ENCODE measurements around the gene EYA4. TPM values are rescaled to one million over a fixed set of nuclear protein-coding genes. Genes with fewer than 3 reads are reported as not detected.

EYA4 gene
- total RNA-seq, 2 experiments from 2014 or later: not detected

GRCh38 chr6:133286765-133287164, 45.6 kb downstream of the EYA4 start:
- no peak for DNase-seq
- no peaks in the 10 kb centered on the region for H3K36me3 Mint-ChIP-seq
- no peaks in the 10 kb centered on the region for H3K27me3 Mint-ChIP-seq
- no peaks in the 10 kb centered on the region for H3K9me3 Mint-ChIP-seq (ENCODE audit: low read depth)
- no peak overlapping the region for H3K27ac Mint-ChIP-seq
- CTCF ChIA-PET: no interaction called here
- no peak overlapping the region for H3K4me3 Mint-ChIP-seq
- no peak for ATAC-seq
- no peaks in the 10 kb centered on the region for H3K4me1 Mint-ChIP-seq

- Mint-ChIP-seq H3K36me3 (no peaks in the 10 kb centered on the region), H3K4me1 (no peaks in the 10 kb centered on the region), H3K9me3 (ENCODE audit: low read depth) (no peaks in the 10 kb centered on the region), H3K27me3 (no peaks in the 10 kb centered on the region), H3K27ac (no peak overlapping the region), H3K4me3 (no peak overlapping the region)
- CTCF ChIA-PET: no interaction called here
- ATAC-seq: no peak
- no peak for DNase-seq
Measured at GRCh38 chr6:133288662-133289061, 47.5 kb downstream of the EYA4 start.

- no peaks in the 10 kb centered on the region for H3K27me3 Mint-ChIP-seq
- no peak for ATAC-seq
- CTCF ChIA-PET: no interaction called here
Measured at GRCh38 chr6:133289733-133290306, 48.7 kb downstream of the EYA4 start.

DNA sequence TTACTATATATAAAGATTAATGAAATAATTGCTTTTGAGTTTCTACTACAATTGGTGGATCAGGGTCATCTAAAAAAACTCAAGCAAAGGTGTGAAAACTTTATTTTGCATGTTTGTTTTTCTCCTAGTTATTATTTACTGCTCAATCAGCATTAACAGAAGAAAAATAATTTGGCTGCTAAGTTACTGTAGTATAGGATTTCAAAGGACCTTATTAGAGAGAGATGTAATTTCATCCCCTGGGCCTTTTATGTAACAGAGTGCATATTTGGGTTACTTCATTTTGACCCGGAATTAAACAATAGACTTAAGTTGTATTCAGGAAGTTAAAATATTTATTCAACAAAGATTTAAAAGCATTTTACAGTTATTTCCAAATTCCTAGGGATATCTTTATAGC, 49.8 kb downstream of the EYA4 start:
- CTCF ChIA-PET: no interaction called here
- no peaks in the 10 kb centered on the region for H3K4me1 Mint-ChIP-seq
- H3K27ac Mint-ChIP-seq: no peak overlapping the region
- ATAC-seq (no peak), DNase-seq (no peak)
- H3K4me3 Mint-ChIP-seq: no peak overlapping the region
- H3K27me3 Mint-ChIP-seq: no peaks in the 10 kb centered on the region
- H3K36me3 Mint-ChIP-seq: no peaks in the 10 kb centered on the region
- H3K9me3 Mint-ChIP-seq (ENCODE audit: low read depth): no peaks in the 10 kb centered on the region

More at GRCh38 chr6:133289733-133290306, 48.7 kb downstream of the EYA4 start:
- Mint-ChIP-seq H3K4me1 (no peaks in the 10 kb centered on the region), H3K36me3 (no peaks in the 10 kb centered on the region), H3K9me3 (ENCODE audit: low read depth) (no peaks in the 10 kb centered on the region), H3K27ac (no peak overlapping the region), H3K4me3 (no peak overlapping the region)
- no peak for DNase-seq

DNA sequence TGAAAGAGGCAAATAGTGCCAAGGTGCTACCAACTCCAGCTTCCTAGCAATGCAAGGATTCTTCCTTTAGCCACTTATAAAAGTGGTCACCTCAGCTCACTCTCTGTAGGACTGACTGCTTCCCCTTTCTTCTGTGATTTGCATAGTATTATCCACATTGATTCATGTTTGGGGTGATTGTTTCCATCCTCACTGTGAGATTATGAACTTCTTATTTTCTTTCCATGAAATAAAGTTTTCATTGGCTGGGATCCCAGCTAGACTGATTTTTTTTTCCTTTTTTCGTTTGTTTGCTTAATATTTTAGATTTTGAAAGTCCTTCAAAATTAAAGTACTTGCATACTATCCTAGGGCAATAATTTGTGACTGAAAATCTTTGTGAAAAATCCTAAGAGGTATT, 50.5 kb downstream of the EYA4 start:
- CTCF ChIA-PET: no interaction called here
- ATAC-seq (no peak), DNase-seq (no peak)
- H3K27me3 Mint-ChIP-seq: no peaks in the 10 kb centered on the region
- H3K4me1 Mint-ChIP-seq: no peaks in the 10 kb centered on the region
- no peak overlapping the region for H3K27ac Mint-ChIP-seq
- H3K9me3 Mint-ChIP-seq (ENCODE audit: low read depth): no peaks in the 10 kb centered on the region
- H3K4me3 Mint-ChIP-seq: no peak overlapping the region
- no peaks in the 10 kb centered on the region for H3K36me3 Mint-ChIP-seq

DNA sequence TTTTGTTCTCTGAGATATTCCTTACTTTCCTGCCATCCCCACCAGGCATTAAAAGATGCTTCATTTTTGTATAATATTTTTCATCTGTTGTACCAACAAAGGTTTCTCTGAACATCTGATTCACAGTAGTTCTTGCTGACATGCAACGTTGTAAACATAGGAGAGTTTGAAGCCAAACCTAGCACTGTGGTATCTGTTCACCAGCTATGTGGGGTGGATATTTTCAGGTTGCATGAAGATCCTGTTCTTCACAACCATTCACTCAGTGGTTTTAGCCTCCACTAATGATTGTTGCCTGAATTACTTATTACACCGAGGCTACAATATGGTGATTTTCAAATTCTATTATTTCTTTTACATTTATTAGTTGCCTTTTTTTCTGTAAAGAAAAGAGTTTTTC, 56.5 kb downstream of the EYA4 start:
- Mint-ChIP-seq H3K27me3 (no peaks in the 10 kb centered on the region), H3K4me1 (no peaks in the 10 kb centered on the region)

GRCh38 chr6:133298335-133298734, 57.2 kb downstream of the EYA4 start:
- Mint-ChIP-seq H3K4me3 (no peak overlapping the region), H3K4me1 (no peaks in the 10 kb centered on the region), H3K27me3 (no peaks in the 10 kb centered on the region), H3K36me3 (no peaks in the 10 kb centered on the region), H3K9me3 (ENCODE audit: low read depth) (no peaks in the 10 kb centered on the region), H3K27ac (no peak overlapping the region)
- no peak for ATAC-seq
- CTCF ChIA-PET: no interaction called here
- DNase-seq: no peak

More for the DNA sequence above, 56.5 kb downstream of the EYA4 start:
- Mint-ChIP-seq H3K27ac (no peak overlapping the region), H3K9me3 (ENCODE audit: low read depth) (no peaks in the 10 kb centered on the region), H3K36me3 (no peaks in the 10 kb centered on the region), H3K4me3 (no peak overlapping the region)
- CTCF ChIA-PET: no interaction called here
- no peak for ATAC-seq
- DNase-seq: no peak

GRCh38 chr6:133298801-133299200, 57.6 kb downstream of the EYA4 start:
- H3K27me3 Mint-ChIP-seq: no peaks in the 10 kb centered on the region
- CTCF ChIA-PET: no interaction called here
- no peak overlapping the region for H3K27ac Mint-ChIP-seq
- H3K4me1 Mint-ChIP-seq: no peaks in the 10 kb centered on the region
- no peak for ATAC-seq
- H3K4me3 Mint-ChIP-seq: no peak overlapping the region
- no peak for DNase-seq
- no peaks in the 10 kb centered on the region for H3K36me3 Mint-ChIP-seq
- no peaks in the 10 kb centered on the region for H3K9me3 Mint-ChIP-seq (ENCODE audit: low read depth)

DNA sequence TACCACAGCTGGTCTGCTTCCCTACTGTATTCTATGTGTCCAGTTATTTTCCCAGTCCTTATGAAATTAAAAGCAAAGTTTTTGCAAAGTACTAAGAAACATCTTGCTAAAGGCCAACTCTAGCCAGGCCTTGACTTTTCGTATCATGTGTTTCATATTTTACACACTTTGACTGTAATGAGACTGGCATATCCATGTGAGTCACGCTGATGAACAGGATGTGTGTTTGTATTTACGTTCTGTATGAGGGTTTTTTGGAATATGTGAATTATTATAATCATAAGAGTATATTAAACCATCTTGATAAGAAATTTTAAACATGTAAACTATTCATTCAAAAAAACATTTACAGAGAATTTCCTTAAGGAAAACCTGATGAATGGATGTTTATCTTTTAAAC, 59.7 kb downstream of the EYA4 start:
- Mint-ChIP-seq H3K27ac (no peak overlapping the region), H3K36me3 (no peaks in the 10 kb centered on the region), H3K9me3 (ENCODE audit: low read depth) (no peaks in the 10 kb centered on the region), H3K27me3 (no peaks in the 10 kb centered on the region), H3K4me1 (no peaks in the 10 kb centered on the region), H3K4me3 (no peak overlapping the region)
- CTCF ChIA-PET: no interaction called here
- DNase-seq: no peak
- no peak for ATAC-seq

DNA sequence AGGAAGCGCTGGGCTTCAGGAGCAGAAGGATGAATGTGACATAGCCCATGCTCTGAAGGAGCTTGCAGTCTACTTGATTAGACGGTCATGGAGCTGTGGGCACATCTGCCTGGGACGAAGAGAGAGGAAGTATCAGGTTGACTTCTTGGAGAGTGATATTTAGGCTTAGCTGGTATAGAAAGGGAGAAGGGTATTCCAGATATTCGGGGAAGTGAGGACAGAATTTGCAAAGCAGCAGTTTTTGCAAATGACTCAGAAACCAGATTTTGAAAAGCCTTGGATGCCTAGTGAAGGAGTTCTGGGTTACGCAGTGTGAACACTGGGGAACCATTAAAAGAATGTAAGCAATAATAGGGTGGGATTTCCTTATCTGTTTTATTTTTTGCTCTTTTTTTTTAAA, 60.7 kb downstream of the EYA4 start:
- Mint-ChIP-seq H3K9me3 (ENCODE audit: low read depth) (no peaks in the 10 kb centered on the region), H3K4me1 (no peaks in the 10 kb centered on the region), H3K36me3 (no peaks in the 10 kb centered on the region), H3K4me3 (no peak overlapping the region), H3K27me3 (no peaks in the 10 kb centered on the region), H3K27ac (no peak overlapping the region)
- CTCF ChIA-PET: no interaction called here
- ATAC-seq (no peak), DNase-seq (no peak)

DNA sequence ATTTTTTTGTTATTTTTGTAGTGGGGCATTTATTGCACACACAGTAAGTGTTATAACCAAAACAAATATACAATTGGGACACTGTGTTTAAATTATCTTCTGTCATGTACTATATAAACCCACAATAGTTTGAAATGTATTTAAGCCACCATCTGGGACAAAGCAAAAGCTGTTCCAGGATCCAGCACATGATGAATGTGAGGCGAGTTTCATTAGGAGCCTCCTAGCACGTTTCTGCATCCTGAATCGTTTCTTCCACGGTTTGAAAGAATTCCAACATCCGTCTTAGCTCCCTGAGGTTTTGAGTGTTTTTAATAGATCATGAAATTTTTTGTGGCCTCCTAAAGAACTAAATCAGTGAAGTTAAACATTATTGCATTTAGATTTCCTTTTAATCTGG, 65.8 kb downstream of the EYA4 start:
- Mint-ChIP-seq H3K36me3 (no peaks in the 10 kb centered on the region), H3K27ac (no peak overlapping the region), H3K27me3 (no peaks in the 10 kb centered on the region), H3K4me3 (no peak overlapping the region), H3K9me3 (ENCODE audit: low read depth) (no peaks in the 10 kb centered on the region), H3K4me1 (no peaks in the 10 kb centered on the region)
- CTCF ChIA-PET: no interaction called here
- DNase-seq: no peak
- ATAC-seq: no peak

- no peaks in the 10 kb centered on the region for H3K9me3 Mint-ChIP-seq (ENCODE audit: low read depth)
- DNase-seq: no peak
- no peak for ATAC-seq
- no peaks in the 10 kb centered on the region for H3K4me1 Mint-ChIP-seq
- no peaks in the 10 kb centered on the region for H3K27me3 Mint-ChIP-seq
- H3K36me3 Mint-ChIP-seq: no peaks in the 10 kb centered on the region
- CTCF ChIA-PET: no interaction called here
- no peak overlapping the region for H3K27ac Mint-ChIP-seq
- no peak overlapping the region for H3K4me3 Mint-ChIP-seq
Measured at GRCh38 chr6:133309579-133309978, 68.4 kb downstream of the EYA4 start.

- Mint-ChIP-seq H3K36me3 (no peaks in the 10 kb centered on the region), H3K9me3 (ENCODE audit: low read depth) (no peaks in the 10 kb centered on the region), H3K4me3 (no peak overlapping the region), H3K27me3 (no peaks in the 10 kb centered on the region), H3K27ac (no peak overlapping the region), H3K4me1 (no peaks in the 10 kb centered on the region)
- DNase-seq (no peak), ATAC-seq (no peak)
- CTCF ChIA-PET: no interaction called here
Measured at GRCh38 chr6:133312006-133312405, 70.8 kb downstream of the EYA4 start.

DNA sequence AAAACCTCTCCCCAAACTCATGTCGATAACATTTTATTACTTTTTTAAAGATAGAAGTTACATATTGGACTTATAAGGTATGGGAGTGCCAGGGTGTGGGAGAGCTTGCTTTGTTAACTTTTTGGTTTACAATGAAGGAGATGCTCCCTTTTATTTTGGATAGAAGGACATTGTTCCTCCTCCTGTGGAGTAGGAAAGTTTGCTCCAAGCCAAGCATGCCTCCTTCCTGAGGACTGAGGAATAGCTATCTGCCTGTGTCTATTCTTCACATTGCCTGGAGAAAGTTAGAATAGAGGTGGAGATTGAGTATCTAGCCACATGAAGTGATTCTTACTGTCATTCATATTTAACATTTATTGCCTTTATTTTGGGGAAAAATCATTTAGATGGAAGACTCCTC, 71.9 kb downstream of the EYA4 start:
- no peak for ATAC-seq
- Mint-ChIP-seq H3K27ac (no peak overlapping the region), H3K4me3 (no peak overlapping the region), H3K9me3 (ENCODE audit: low read depth) (no peaks in the 10 kb centered on the region), H3K4me1 (no peaks in the 10 kb centered on the region), H3K36me3 (no peaks in the 10 kb centered on the region), H3K27me3 (no peaks in the 10 kb centered on the region)
- DNase-seq: no peak
- CTCF ChIA-PET: no interaction called here

GRCh38 chr6:133314947-133315346, 73.8 kb downstream of the EYA4 start:
- Mint-ChIP-seq H3K36me3 (no peaks in the 10 kb centered on the region), H3K9me3 (ENCODE audit: low read depth) (no peaks in the 10 kb centered on the region), H3K27me3 (no peaks in the 10 kb centered on the region), H3K4me1 (no peaks in the 10 kb centered on the region), H3K4me3 (no peak overlapping the region), H3K27ac (no peak overlapping the region)
- no peak for ATAC-seq
- no peak for DNase-seq
- CTCF ChIA-PET: no interaction called here

Measured in activated CD8-positive, alpha-beta memory T cell treated with anti-CD3 and anti-CD28 coated beads, Interleukin-2, amount 10 ng/mL, durations not matched to agents 7 days and 5 days (primary cell).